Stimulated activated CD4-positive, alpha-beta T cell treated with anti-CD3 and anti-CD28 coated beads, Interleukin-12 subunit alpha, Interleukin-12 subunit beta, amount 100 ng/mL, for 24 hours (primary cell): ENCODE data around the gene LSM14B.

Source experiments
- DNase-seq, 2 experiments: peaks; one replicate each; pipeline ENCODE4 v3.0.0-alpha.2; 2020; ENCODE audit warnings: low read depth in 2 of 2

Gene LSM14B

DNA sequence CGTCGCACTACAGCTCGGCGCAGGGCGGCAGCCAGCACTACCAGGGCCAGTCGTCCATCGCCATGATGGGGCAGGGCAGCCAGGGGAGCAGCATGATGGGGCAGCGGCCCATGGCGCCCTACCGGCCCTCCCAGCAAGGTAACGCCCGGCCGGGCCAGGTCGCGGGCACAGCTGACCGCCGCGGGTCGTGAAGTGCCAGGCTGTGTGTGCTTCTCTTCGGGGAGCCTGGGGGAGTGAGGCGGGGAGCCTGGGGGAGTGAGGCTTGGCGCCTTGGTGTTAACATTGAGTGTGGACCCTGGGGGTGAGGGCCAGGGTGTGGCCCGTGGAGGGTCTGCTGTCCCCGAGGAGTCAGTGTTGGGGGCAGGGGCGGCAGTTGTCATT is 41.2 kb downstream of the LSM14B start:
- DNase-seq: no peak

DNA sequence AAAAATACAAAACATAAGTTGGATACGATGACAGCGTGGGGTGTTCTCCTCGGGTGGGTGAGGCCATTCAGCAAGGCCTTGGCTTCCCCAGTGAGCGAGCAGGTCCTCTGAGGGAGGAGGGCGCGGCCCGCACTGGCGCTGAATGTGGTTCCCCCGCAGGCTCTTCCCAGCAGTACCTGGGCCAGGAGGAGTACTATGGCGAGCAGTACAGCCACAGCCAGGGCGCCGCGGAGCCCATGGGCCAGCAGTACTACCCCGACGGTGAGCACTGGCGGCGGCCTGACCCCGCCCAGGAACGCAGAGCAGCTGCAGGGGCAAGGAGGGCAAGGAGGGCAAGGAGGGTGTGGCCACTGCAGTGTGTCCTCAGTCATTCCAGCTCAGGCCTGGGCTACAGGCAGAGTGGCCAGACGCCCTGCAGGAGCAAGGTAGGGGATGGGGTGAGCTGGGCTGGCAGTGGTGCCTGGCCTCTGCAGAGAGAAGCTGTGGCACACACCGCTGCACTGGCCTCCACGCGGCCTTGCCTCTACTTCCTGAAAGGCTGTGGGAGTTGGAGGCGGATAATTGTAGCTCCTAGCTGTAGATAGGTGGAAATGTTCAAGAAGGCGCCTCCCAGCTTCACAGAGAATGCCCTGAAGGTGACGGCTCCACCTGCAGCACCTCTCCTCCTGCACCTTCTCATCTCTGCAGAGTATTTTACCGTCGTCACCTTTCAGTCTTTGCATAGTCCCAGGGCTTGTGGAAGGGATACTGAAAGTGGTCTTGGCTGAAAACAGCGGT is 41.9 kb downstream of the LSM14B start:
- DNase-seq: no peak

DNA sequence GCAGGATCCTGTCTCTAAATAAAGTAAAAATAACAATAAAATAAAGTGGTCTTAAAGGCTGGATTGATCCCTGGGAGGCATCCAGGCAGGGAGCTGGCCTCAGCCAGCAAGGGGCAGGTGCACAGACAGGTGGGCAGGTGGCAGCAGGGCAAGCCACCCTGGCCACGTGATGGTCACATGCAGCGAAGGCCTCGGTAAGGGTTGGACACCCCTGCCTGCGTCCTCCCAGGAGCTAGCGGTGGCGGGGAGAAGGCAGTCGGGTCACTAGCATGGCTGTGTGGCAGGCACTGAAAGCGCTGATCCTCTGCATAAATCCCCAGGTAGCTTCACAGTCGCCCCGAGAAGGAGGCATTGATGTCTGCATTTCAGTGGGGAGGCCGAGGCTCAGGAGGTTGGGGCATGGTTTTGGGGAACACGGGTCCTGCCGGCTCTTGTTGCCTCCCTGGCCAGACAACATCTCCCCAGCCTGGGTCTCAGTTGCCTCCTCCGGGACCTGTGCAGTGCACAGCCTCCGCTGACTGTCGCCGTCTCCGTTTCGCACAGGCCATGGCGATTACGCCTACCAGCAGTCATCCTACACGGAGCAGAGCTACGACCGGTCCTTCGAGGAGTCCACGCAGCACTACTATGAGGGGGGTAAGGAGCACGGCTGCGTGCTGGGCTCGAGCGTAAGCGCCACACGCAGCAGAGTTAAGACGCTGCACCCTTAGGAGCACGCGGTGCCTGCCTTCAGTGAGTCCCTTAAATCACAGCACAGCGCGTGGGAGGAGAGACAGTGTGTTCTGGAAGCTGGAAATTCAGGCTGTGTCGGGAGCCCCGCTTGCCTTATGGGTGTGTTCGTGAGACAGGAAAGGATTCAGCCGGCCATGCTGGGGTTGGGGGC is 42.8 kb downstream of the LSM14B start:
- no peak for DNase-seq

DNA sequence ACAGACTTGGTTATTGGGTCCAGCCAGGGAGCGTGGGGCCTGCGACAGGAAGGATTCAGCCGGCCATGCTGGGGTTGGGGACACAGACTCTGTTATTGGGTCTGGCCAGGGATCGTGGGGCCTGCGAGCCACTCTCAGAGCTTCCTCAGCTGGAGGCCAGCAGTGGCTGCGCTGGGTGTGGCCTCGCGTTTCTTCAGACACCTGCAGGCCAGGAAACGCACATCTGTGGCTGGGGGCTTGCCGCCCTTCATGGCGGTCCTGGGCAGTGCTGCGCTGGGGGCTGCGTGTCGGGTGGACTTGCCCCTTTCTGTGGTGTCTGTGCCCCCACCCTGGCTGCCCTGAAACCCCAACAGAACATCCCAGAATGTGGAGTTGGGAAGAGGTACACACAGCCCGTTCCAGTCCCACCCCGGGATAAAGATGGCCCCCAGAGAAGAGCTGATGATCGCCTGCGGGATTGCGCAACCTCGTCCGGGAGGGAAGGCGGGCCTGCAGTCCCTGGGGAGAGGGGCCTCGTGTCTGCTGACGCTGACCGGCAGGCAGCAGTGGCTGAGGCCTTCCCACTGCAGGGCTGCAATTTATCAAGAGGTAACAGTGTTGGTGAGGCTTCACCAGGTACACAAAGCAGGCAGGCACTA is 43.6 kb downstream of the LSM14B start:
- DNase-seq: no peak

DNA sequence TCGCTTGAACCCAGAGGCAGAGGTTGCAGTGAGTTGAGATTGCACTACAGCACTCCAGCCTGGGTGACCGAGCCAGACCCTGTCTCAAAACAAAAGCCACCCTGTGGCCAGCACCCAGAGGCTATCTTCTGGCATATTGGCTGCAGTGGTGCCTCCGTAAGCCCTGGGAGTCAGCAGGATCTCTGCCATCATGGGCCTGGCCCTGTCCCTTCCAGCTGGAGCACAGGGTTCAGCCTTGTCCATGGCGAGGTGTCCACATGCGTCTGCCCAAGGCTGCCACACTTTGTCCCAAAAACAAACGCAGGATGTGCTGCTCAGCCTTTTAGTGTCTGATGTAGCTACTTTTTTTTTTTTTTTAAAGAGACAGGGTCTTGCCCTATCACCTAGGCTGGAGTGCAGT is 45.2 kb downstream of the LSM14B start:
- DNase-seq: no peak

DNA sequence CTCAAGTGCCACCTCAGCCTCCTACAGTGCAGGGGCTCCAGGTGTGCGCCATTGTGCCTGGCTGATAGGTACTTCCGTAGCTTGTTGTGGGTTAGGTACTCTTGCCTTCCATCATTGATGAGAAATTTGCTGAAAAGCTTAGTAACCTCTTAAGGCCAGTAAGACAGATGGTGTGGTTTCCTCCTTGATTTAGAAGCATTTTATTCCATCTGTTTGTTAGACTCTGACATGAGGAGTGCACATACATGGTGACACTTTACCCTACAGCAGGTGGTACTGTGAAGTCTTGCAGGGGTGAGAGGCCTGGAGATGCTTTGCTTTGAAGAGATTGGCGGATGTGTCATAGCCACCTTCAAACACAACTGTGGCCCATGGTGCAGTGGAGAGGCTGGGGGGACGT is 45.8 kb downstream of the LSM14B start:
- DNase-seq: no peak

DNA sequence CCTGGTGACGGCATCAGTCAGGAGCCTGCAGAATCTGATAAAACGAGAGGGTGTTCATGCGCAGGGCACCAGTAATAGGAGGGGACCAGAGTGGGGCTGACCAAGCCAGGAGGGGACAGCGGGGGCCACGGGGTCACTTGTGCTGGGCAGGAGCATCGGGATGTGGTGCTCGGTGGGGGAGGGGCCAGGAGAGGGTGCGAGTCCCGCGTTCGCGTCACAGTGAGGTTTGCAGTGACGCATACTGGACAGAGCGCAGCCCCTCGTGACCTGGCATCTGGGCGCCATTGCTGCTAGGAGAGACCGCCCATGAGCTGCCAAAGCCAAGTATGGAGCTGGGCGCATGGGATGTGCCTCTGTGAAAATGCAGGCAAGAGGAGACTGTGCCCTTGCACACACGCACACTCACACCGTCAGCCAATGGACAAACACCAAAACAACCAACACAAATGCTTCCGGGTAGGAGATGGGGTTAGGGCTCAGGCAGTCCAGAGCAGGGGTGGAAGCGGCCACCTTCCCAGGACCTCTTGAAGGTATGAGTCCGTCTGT is 46.7 kb downstream of the LSM14B start:
- no peak for DNase-seq

DNA sequence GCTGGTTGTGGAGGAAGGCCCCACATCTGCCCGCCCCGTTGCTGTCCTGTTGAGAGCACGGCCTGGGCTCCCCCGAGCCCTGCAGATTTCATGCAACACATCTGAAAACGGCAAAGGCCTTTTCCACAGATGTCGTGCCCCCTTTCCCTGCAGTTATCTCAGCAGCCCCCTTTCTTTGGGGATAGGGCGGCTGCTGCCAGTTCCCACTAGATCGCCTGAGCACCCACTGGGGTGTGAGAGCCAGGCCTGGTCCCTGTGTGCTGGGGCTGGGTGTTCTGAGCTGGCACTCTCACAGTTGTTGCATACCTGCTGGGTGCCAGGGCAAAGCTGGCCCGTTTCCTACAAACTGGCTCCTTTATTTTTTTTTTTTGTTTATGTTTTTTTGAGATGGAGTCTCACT is 48.3 kb downstream of the LSM14B start:
- no peak for DNase-seq

DNA sequence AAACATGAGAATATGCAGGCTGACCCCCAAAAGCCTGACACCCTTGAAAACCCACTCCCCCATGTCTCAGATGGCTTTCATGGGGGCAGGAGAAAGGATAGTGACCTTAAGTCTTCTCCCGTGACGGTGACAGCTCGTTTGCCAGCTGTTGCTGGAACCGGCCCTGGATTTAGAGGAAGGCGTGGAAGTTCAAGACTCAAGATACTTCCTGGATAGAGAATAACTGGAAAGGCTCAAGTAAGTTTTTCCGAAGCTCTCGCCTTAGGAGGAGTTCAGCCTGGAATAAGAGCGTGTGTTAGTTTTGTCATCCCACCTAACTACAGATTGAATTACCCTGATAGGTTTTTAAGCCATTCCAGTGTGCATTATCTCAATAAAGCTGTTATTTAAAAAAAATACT is 49.0 kb downstream of the LSM14B start:
- DNase-seq: no peak

DNA sequence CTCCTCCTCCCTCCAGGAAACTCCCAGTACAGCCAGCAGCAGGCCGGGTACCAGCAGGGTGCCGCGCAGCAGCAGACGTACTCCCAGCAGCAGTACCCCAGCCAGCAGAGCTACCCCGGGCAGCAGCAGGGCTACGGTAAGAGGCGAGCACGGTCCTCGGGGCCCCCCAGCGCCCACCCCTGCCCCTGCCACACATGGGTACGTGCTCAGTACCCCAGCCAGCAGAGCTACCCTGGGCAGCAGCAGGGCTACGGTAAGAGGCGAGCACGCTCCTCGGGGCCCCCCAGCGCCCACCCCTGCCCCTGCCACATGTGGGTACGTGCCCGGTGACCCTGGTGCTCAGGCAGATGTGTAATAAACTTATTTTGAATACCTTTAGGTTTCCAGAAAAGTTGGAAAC is 50.4 kb downstream of the LSM14B start:
- DNase-seq: no peak

DNA sequence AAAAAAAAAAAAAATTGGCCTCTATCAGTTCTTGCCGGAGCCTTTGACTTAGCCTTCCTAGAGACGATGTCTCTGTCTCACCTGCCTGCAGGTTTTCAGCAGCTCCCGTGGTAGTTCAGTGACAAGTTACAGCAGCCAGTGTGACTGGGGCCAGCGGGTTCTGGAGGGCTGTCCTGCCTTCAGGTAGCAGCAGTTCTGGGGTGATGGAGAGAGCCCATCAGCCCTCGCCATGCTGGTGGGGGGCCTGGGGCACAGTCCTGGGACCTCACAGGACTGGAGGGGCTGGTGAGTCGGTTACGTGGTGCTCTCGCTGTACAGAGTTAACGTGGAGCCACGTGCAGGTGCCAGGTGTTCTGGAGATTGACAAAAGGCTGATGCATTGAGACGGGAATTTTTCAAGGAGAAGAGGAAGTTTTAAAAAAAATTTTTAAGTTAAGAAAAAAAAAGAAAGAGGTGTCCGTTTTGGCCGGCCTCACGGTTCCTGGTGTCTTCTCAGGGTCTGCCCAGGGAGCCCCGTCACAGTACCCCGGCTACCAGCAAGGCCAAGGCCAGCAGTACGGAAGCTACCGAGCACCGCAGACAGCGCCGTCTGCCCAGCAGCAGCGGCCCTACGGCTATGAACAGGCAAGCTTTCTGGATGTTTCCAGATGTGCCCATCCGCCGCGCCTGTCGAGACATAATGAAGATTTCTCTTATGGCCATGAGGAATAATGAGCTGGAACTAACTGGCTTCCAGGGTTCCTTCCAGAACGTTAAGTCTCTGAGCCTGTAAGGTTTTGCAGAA is 51.9 kb downstream of the LSM14B start:
- DNase-seq: no peak

DNA sequence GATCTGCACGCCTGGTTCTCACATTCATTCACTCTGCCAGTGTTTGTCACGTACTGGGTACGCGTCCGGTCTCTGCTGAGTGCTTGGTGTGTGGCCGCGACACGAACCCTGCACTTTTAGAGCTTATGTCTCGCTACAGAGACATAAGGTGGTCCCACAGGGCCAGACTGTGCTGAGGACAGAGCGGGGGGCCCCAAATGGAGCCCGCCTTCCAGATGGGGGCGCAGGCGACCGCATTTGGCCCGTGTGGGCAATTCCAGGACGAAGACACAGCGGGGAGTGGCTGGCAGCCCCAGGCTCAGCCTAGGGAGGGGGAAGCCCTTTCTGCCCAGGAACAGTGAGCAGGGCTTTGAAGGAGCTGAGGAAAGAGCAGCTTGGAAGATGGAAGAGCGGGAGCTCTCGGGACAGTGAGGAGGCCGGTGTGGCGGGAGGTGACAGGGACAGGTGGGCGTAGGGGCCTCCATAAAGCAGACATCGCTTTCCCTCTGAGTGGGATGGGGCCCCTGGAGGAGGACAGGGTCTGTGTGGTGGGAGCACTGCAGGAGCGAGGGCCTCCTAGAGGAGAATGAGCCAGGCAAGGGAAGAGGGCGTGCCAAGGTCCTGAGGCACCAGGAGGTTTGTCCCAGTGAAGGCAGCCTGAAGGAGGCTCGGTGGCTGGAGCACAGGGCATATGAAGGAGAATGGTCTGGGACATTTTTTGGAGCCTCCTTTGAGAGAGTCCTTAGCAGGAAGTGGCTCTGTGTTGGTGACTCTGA is 52.8 kb downstream of the LSM14B start:
- no peak for DNase-seq

DNA sequence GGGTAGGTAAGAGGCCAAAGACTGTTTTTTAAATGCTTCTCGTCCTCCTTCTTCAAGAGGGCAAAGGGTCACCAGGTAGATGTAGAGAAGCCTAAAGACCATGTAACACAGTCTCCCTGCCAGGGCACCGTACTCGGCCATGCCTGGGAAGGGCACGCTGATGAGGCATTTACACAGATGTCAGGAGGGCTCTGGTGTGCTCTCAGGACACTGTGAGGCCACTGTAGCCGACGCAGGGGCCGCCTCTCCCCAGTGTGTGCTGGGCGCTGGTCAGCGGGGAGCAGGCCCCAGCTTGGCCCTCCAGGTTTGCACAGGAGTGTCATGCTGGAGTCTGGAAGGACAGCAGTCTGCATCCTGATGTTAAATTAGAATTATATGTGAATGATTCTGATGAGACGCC is 53.4 kb downstream of the LSM14B start:
- no peak for DNase-seq

DNA sequence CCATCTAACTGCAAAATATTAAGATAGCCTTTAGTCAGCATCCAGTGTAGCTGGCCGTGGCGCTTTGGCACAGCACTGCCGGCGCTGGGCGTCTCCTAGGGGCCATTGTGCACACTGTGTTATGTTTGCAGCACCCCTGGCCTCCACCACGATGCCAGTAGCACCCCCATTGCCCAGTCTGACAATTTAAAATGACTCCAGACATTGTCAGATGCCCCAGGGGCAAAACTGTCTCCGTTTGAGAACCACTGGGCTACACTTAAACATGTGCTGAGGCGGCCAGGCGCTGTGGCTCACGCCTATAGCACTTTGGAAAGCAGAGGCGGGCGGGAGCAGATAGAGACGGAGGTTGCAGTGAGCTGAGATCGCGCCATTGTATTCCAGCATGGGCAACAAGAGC is 54.6 kb downstream of the LSM14B start:
- no peak for DNase-seq

DNA sequence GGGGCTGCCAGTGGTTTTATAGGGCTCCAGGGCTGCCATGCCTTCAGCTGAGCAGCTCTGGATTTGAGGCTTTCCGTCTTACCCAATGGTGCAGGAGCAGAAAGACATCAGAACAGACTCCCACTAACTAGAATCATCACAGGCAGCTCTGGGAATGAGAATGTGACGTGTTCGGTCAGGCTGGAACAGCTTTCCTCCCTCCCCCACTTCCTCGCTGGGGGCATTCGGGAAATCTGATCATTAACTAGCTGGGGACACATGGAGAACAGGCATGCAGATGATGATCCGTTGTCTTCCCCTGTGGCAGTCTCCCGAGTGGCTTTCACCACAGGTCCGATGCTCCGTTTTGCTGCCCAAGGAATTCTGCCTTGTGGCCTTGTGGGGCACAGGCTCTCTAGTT is 55.0 kb downstream of the LSM14B start:
- no peak for DNase-seq

DNA sequence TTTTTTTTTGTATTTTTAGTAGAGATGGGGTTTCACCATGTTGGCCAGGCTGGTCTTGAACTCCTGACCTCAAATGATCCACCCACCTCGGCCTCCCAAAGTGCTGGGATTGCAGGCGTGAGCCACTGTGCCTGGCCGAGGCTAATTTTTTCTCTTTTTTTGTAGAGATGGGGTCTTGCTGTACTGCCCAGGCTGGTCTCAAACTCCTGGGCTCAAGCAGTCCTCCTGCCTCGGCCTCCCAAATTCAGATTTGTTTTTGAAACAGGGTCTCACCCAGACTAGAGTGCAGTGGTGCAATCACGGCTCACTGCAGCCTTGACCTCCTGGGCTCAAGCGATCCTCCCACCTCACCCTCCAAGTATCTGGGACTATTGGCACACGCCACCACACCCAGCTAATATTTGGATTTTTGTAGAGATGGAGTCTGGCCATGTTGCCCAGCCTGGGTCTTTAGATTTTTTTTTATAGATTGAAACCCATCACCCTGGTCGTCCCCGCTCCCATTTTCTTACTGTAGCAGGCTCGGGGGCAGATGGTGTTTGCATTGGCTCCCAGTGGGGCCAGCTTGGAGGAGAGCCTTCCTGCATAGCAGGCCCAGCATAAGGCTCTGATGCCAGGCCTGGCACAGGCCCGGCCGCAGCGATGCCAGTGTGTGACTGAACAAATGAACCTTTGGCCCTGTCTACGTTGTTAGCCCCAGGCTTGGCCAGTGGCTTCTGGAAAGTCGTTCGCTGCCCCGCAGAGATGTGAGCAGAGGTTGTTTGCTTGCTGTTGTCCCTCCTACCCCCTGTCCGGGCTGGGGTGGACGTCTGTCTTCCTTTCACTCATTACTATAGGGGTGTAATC is 56.3 kb downstream of the LSM14B start:
- no peak for DNase-seq

DNA sequence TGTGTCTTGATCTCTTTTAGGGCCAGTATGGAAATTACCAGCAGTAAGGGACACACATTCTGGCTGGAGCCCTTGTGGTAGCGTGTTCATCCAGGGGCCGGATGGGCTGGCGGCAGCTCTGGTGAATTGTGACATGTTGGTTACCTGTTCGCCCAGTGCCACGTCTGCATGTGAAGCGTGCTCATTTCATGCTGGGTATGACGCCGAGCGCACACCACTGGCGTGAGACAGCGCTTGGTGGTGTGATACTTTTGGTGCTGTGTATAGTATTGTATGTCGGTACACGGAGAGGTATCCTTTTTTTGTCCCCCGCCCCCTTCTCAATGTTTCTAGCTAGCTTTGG is 56.9 kb downstream of the LSM14B start:
- no peak for DNase-seq

DNA sequence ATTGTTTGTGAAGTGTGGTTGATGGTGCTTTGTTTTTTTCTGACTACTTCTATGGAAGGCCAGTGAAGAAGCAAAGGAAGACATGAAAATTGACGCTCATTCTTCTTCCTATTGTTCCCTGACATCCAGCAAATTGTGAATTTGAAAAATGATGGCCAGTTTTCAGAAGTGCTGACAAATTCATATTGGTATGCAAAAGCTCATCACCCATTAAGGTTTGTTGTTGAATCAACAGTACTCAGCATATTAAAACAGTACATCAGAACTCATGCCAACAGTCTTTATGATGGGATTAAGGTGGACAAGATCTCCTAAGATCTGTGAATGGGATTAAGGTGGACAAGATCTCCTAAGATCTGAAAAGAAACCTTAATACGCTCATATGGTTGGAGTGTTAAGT is 59.5 kb downstream of the LSM14B start:
- DNase-seq: no peak

DNA sequence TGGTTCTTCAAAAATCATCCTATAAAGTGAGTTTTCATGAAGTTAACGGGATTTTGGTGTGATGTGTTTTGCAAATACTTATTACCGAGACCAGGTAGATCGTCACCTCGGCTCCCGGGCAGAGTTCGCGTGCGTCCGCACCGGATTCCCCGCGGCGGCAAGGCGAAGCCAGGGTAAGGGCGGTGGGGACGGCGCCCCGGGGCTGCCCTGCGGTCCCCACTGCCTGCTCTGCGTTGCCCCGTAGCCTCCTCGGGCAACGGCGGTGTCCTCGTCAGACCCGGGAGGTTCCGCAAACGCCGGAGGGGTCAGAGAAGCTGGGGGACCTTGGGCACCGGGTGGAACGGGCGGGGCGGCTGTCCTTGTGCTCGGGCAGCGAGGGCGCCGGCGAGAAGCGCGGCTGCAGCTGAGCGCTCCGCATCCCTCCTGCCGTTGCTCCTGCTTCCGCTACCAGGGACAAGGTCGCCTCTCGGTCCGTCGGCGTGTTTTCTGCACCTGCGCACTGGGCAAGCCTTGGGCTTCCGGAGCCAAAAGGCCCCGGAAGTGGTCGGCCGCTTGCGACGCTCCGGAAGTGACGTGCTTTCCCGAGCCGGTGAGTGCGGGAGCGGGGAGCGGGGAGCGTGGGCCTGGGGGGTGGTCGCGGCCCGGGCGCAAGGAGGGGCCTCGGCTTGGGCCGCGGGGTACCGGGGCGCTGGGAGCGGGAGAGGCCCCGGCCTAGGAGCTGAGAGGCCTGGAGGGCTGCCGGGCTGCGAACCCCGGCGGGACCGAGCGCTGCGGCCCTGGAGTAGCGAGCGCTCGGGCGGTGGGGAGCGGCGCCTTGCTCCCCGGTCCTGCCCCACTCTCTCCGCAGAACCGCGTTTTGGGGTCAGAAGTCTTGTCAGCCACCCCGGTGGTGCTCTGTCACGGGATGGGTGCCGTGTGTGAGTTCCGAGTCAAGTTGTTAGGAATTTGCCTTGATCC is 60.5 kb downstream of the LSM14B start, which contains the start of gene MTG2:
MTG2 (plus strand) TSS at position 560 of the 957 bp plus-strand sequence. CDS start 10,393 bp downstream, outside the sequence.
- DNase-seq: peak; percentile 89
